NCI-H510A (cell line): Measurements from ENCODE around the gene TRIM67.
A peak's percentile ranks its signal among the peaks of the same experiment; 100 is the strongest.
"Not testable (repeated sequence)": the region's sequence is repeated elsewhere in the genome, so short reads cannot be mapped to it uniquely, and the experiment has no call there.

Experiments
- DNase-seq: peaks from one replicate; lab custom pipeline; 2025; lab: John Stamatoyannopoulos, UW

The TRIM67 gene

DNA sequence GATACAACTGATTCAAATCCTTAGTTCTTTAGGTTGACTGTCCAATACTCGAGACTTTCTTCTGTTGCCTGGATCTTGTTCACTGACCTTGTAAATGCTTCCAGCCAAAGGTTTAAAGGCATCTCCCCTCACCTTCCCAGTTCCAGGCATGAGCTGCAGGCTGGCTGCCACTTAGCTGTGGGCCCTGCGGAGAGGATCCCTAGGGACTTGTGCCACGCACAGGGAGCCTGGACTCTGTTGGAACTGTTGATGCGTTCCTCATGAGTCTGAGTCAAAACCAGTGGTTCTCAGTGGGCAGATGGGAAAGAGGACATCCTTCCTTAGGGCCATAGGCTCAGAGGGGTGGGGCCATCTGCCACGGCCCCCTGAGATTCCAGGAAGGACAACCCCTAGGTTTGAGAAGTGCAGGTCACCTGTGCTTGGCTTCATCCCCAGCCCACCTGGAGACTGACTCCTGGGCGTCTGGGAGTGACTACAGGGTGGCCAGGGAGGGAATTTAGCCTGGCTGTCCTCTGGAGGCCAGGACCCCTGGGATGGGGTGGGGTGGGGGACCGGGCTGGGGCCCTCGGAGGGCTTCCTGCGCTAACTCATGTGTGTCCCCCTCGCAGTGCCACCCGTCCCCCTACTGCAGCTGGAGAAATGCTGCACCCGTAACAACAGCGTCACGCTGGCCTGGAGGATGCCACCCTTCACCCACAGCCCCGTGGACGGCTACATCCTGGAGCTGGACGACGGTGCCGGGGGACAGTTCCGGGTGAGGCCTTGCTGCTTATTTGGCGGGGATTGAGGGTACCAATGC is 41.6 kb downstream of the TRIM67 start:
- no peak for DNase-seq

GRCh38 chr1:231206856-231207255 is 45.0 kb downstream of the TRIM67 start:
- DNase-seq = no peak

- no peak for DNase-seq
Measured at GRCh38 chr1:231207437-231207836, 45.6 kb downstream of the TRIM67 start.

DNA sequence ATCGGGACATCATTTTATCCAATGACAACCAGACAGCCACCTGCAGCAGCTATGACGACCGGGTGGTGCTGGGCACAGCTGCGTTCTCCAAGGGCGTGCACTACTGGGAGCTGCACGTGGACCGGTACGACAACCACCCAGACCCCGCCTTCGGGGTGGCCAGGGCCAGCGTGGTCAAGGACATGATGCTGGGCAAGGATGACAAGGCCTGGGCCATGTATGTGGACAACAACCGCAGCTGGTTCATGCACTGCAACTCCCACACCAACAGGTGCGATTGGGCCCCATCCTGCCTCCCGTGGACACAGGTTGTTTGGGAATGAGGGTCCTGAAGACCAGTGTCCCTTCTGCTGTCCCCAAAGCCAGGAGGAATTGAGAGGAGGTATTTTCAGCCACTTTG is 47.1 kb downstream of the TRIM67 start:
- no peak for DNase-seq

DNA sequence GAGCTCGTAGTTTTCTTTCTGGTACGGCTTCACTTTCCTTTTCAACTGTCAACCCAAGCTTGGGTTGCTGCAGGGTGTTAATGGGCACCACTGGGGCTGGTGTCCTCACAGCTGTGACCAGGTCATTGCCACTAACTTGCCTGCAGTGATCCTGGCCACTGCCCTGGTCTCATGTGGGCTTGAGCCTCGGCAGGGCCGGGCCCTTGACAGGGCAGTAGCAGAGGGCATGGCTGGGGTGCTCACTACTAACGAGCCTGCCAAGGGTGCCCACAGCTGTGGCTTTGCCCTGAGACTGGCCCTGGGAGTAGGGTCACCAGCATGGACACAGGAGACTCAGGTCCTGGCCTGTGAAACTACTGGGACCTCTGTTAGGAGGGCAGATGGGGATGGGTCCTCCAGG is 47.7 kb downstream of the TRIM67 start:
- DNase-seq = no peak

DNA sequence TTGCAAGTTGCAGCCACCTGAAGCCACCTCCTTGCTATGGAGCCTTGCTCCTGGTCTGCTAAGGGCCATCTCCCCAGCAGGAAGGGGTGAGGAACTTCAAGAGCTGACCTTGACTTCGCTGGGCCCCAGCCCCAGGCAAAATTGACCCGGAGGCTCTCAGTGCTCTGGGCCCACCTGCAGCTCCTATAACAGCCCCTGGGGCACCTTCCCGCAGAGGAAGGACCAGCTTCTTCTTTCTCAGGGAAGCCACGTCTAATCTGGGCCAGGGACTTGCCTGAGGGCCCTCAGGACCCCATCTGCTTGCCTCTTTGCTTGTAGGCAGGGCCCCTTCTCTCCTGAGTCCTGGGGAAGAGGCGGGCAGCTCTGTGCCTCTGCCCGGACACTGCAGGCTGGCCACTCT is 48.3 kb downstream of the TRIM67 start:
- DNase-seq = no peak

DNA sequence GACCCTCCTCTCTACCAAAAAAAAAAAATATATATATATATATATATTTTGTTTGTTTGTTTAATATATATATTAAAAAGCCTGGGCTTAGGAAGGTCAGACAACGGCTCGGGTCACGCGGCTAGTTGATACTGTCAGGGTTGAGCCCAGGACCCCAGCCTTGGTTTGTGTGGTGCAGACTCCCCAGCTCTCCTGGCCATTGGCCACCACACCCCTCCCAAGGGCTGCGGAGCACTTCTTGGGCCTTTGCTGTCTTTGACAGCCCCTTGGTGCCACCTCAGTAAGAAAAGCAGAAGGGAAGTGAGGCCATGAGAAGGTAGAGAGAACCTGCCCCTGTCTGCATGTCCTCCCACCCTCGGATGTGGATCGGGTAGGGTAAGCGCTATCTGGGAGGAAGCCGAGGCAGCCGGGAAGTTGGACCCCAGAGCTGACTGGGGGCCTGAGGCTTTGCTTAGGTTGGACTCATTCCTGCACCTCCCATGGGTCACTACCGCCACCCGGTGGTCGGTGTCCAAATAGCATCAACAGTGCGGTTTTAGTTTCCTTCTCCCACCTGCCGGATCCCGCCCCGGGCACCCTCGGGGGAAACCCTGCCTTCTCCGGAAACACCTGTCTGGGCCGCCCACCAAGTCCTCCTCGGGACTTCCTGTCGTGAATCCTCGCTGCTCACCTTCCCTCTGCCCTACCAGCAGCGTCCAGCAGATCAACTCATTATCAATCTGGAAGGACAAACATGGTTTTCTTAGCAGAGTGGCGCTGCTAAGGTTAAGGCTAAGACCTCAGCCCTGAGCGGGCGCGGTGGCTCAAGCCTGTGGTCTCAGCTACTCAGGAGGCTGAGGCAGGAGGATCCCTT is 49.4 kb downstream of the TRIM67 start:
- DNase-seq = peak; percentile 80

DNA sequence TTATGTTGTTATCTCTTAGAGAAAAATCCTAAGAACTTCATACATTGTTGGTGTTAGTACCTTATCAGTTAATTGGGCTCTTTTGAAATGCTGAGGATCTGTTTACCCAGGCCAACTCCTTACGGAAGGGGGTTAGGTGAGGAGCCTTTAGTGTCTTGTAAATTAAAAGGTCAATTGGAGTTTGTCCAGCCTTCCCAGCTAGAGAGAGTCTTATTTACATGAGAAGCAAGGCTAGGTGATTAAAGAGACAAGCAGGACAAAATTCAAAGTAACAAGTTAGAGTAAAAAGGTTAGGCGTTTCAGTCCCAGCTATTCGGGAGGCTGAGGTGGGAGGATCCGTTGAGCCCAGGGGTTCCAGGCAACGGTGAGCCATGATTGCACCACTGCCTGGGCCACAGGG is 50.4 kb downstream of the TRIM67 start:
- DNase-seq = not testable (repeated sequence)

- no peak for DNase-seq
Measured at GRCh38 chr1:231213831-231214573, 52.1 kb downstream of the TRIM67 start.

GRCh38 chr1:231214918-231215680 is 53.2 kb downstream of the TRIM67 start:
- DNase-seq = no peak

DNA sequence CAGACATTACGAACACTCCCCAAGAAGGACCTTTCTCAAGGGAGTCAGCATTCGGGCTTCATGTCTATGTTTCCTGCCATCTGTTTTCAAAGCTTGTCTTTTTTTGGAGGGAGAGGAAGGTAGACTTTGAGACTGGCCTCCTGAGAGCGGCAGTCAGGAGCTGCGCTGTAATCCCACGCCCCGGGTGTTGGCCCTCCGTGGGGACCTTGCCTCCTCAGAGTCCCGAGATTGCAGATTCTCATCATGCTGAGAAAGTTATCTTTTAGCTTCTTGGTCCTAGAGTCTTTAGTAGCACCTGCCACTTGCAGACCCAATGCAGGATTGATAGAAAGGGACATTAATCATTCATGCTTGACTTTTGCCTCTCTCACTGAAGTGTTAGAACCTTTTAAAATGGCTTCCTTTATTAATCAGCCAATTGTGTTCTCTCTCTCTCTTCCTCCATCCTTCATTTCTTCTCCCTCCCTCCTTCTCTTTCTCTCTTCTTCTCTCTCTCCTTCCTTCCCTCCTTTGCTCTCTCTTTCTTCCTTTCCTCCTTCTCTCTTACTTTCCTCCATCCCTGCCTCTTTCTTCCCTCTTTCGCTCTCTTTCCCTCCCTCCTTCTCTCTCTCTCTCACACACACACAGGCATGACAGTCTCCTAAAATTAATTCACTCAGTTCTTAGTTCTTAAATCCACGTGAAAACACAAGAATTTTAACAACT is 54.0 kb downstream of the TRIM67 start:
- DNase-seq = no peak

DNA sequence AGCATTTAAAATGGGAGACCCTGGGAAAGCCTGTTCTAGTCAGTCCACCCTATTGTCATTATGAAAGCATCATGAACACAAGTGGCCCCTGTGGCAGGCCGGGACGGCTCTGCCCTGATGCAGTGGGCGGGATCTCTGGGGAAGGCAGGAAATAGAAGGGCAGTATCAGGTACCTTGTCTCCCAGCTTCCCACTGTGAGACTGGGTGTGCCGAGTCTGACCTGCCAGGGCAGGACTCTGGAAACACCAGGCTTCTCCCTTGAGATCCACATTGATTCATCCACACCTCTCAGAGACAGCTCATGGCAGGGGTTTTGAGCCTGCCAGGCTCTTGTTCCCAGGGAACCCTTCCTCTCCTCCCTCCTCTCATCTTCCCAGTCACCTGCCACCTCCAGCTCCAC is 54.6 kb downstream of the TRIM67 start:
- DNase-seq = peak; percentile 22

DNA sequence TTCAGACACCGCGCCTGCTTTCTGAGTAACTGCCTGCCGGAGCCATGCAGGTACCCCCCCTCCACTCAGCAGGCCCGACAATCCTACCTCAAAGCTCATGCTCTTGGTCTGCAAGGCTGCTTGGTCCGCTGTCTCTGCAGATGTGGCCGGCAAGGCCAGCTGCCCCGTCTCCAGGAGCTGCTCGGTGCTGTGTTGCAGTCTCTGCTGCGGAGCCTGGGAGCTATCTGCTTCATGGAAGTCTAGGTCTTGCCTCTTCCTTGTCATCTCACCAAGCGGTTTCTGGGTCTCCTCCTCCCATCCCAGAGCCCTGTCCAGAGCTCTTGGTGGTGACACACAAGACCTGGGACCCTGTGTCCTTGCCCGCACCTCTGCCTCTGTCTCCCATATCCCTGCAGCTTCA is 55.2 kb downstream of the TRIM67 start:
- DNase-seq = no peak

DNA sequence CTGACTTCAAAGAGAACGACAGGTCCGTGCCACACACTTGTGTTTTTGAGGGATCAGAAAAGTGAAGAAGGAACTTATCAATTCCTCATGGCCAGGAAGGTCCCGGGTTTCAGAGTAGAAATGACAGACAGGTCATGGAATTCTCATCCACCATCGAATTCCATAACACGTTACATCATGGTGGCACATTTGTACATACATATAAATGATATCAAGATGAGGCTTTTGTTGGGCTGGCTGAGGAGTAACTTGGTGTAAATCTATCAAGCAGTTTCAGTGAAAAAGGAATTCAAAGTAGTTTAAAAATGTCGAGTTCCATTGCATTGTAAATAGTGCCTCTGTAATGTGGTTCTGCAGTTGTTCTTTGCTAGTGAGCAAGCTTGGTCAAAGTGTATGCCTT is 56.2 kb downstream of the TRIM67 start:
- DNase-seq = no peak

GRCh38 chr1:231219422-231220401 is 57.9 kb downstream of the TRIM67 start:
- DNase-seq = no peak

GRCh38 chr1:231220801-231221200 is 58.9 kb downstream of the TRIM67 start:
- no peak for DNase-seq

DNA sequence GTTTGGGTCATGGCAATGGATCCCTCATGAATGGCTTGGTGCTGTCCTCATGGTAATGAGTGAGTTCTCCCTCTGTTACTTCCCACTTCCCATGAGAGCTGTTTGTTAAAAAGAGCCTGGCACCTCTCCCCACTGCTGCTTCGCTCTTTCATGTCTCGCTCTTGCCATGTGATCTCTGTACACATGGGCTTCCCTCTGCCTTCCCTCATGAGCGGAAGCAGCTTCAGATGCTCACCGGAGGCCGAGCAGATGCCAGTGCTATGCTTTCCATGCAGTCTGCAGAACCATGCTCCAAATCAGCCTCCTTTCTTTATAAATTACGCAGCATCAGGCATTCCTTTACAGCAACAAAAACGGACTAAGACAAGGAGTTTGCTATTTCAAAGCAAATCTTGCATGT is 64.3 kb downstream of the TRIM67 start:
- no peak for DNase-seq

DNA sequence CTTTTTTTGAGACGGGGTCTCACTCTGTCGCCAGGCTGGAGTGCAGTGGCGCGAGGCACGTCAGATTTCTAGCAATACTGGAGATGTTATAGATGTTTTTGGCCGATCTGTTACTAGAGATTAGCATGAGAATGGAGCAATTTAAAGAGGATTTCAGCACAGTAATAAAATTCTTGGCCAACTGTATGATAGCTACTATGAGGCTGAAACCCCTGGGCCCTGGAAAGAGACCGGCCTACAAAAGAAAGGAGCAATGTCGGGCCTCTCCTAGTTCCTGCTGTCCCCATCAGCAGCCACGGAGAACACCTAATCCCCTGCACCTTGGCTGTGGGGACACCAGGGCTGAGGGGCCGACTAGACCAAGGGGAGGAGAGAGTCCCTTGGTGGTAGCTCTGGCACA is 69.7 kb downstream of the TRIM67 start:
- DNase-seq = no peak

- no peak for DNase-seq
Measured at GRCh38 chr1:231232870-231233734, 71.2 kb downstream of the TRIM67 start.
